ENCODE measurements around the gene PTPN6. TPM values are rescaled to one million over a fixed set of nuclear protein-coding genes. Genes with fewer than 3 reads are reported as not detected.
A peak's percentile ranks its signal among the peaks of the same experiment; 100 is the strongest.

PTPN6 gene
- total RNA-seq, 3 donors from 2014 or later: 37.4 to 61.7 (median 51.7) TPM

GRCh38 chr12:6929466-6930452 lies 21.4 kb upstream of the PTPN6 start:
- no peaks in the 10 kb centered on the region for H3K9me3 ChIP-seq
- H3K36me3 ChIP-seq (ENCODE audit: low read depth): no peaks in the 10 kb centered on the region
- intact Hi-C loops (cut with DNase I, micrococcal nuclease): no loop called here
- peaks cover 49% of the 10 kb centered on the region for H3K4me1 ChIP-seq (ENCODE audit: low read depth)
- ATAC-seq (no peak), DNase-seq (no peak)
- TF ChIP-seq CTCF (IDR thresholded peaks at IDR 0.05): no peak
- no peak overlapping the region for H3K4me3 ChIP-seq

GRCh38 chr12:6932766-6933165 lies 18.4 kb upstream of the PTPN6 start:
- Histone ChIP-seq H3K9me3 (no peaks in the 10 kb centered on the region), H3K4me1 (ENCODE audit: low read depth) (peaks cover 32% of the 10 kb centered on the region), H3K36me3 (ENCODE audit: low read depth) (no peaks in the 10 kb centered on the region), H3K4me3 (no peak overlapping the region)
- intact Hi-C loops (cut with DNase I, micrococcal nuclease): no loop called here
- TF ChIP-seq CTCF (IDR thresholded peaks at IDR 0.05): no peak
- ATAC-seq (no peak), DNase-seq (no peak)

DNA sequence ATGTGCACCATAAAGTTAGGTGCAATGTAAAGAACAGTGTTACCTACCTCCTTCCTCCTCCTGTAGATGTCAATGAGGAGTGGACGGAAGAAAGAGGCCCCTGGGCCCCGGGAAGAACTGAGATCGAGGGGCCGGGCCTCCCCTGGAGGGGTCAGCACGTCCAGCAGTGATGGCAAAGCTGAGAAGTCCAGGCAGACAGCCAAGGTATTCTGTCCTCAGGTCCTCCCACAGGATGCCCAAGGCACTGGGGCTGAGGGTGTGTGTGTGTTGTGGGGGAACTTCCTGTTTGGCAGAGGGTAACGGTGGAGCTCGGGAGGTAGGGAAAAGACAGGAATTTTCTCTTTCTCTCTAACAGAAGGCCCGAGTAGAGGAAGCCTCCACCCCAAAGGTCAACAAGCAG lies 17.0 kb upstream of the PTPN6 start:
- no peak for TF ChIP-seq CTCF (IDR thresholded peaks at IDR 0.05)
- intact Hi-C loops (cut with DNase I, micrococcal nuclease): no loop called here
- Histone ChIP-seq H3K9me3 (no peaks in the 10 kb centered on the region), H3K4me1 (ENCODE audit: low read depth) (peaks cover 37% of the 10 kb centered on the region), H3K4me3 (no peak overlapping the region), H3K36me3 (ENCODE audit: low read depth) (no peaks in the 10 kb centered on the region)
- peak in 2 of 3 donors; percentile 31 to 65 for DNase-seq
- ATAC-seq: no peak

DNA sequence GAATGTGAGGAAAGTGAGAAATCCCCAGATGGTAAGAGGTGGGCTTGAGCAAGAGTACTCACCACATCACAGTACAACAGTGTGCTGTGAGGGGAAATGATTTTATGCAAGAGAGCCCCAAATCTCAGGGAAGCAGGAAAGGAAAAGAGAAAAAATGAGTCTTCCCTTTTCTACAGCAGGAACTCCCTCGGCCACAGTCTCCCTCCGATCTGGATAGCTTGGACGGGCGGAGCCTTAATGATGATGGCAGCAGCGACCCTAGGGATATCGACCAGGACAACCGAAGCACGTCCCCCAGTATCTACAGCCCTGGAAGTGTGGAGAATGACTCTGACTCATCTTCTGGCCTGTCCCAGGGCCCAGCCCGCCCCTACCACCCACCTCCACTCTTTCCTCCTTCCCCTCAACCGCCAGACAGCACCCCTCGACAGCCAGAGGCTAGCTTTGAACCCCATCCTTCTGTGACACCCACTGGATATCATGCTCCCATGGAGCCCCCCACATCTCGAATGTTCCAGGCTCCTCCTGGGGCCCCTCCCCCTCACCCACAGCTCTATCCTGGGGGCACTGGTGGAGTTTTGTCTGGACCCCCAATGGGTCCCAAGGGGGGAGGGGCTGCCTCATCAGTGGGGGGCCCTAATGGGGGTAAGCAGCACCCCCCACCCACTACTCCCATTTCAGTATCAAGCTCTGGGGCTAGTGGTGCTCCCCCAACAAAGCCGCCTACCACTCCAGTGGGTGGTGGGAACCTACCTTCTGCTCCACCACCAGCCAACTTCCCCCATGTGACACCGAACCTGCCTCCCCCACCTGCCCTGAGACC lies 15.6 kb upstream of the PTPN6 start:
- intact Hi-C loops (cut with DNase I, micrococcal nuclease): no loop called here
- no peak overlapping the region for H3K4me3 ChIP-seq
- ATAC-seq: no peak

More for the DNA sequence above, 15.6 kb upstream of the PTPN6 start:
- H3K9me3 ChIP-seq: no peaks in the 10 kb centered on the region
- DNase-seq: peak in 2 of 3 donors; percentile 33 to 58
- TF ChIP-seq CTCF (IDR thresholded peaks at IDR 0.05): no peak
- H3K4me1 ChIP-seq (ENCODE audit: low read depth): peaks cover 35% of the 10 kb centered on the region
- H3K36me3 ChIP-seq (ENCODE audit: low read depth): no peaks in the 10 kb centered on the region

Data from mucosa of descending colon (tissue), 3 donors.